Nucleus accumbens (tissue), 56 donors: ENCODE results near the gene GNAZ.

Experiments used
- DNase-seq, 56 donors: peaks; one replicate each; lab custom pipeline; 2025; lab: John Stamatoyannopoulos, UW

GNAZ gene

DNA sequence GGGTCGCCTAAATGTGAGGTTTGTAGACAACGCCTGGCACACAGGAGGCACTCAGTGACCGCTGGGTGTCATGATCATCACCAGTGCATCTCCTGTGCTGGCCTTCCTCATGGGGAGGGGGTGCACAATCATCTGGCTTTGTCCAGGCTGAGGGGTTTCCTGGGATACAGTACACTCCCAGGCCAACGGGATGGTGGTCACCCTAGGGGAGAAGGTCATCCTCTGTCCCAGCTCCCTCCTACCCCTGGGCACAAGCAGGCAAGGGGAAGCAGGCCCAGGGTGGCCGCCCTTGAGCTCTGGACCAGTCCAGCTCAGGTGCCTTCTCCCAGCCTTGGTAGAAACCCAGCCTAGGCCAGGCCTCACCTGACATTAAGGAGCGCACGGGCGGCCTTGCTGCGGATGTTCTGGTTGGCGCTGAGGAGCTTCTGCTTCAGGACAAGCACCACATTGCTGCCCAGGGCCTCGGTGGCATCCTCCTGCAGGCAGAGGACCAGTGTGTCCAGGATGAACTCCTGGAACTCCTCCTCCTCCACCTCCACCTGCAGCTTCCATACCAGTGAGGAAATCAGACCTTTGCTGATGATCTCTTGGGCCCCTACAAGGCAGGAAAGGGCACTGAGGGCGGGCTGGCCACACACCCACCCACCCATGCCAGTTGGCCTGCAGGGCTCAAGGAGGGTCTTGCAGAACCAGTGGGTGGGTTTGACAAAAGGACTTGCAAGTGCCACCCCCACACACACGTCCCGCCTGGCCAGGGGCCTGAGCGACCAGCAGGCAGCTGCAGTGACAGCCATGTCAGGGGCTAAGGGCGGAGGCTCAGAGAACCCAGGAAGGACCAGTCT is 6.6 kb upstream of the GNAZ start:
- DNase-seq: no peak

DNA sequence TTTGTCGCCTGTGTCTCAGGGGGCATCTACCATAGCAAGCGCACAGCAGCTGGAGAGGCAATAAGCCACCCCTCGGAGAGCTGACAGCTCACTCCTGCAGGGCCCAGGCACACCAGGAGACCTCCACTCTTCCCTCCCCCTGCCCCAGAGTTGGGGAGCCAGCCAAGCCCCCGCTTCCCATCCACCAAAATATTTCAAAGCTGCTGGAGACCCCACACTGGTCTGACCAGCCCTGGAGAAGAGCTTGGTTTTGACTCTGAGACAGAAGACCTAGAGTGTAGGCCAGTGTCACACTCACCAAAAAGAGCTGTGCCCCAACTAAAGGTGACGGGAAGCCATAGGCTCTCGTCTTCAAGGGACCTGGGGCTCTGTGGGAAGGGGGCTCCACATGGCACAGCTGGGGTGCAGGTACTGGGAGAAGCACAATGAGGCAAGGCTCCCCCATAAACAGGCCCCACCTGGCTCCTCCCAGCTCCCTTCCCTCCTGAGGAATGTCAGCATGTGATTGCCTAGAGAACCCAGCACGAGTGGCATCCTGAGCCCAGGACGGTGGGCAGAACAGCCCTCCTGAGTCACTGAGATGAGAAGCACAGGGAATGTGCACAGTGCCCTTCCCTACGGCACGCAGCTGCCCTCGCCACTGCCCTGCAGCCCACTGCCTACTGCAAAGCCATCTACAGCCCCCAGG is 5.8 kb upstream of the GNAZ start:
- DNase-seq: no peak

DNA sequence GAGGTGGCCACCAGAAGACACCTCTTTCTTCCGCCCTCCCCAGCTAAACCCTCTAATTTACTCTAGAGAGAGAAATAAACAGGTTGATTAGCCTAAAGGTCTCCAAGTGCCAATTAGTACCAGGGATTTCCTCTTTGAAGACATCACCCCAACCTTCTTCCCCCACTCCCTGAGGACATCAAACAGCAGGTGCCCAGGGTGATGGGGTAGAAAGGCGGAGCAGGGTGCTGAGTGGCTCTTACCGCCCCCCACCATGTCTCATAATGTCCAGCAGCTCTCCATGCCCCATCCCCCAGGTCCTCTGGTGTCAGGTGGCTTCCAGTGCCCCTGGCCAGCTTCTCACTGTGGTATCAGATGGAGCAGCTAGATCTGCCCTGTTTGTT is 5.3 kb upstream of the GNAZ start:
- no peak for DNase-seq

DNA sequence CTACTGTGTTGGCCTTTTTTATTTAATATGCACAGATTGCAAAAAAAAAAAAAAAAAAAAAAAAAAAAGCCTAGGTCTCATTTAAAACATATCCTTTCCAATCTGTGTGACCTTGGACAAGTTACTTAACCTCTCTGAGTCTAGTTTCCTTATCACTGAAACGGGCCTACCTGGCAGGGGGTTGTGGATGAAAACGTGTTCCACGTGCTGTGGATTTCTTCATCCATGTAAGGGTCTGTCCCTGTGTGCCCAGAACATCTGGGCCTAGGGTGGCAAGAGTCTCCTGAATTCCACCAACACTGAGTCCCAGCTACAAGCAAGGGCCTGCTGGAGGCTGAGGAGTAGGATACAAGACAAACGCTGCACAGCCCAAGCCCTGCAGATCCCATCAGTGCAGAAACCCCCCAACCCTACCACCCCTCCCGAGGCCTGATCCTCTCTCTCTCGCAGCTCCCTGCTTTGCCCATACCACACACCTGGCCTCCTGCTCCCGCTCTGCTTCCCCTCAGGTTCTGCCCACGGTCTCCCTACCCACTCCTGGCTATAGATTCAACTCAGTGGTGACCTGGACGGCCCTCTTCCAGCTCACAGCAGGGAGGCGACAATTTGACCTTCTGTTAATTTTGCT is 4.7 kb upstream of the GNAZ start:
- no peak for DNase-seq

DNA sequence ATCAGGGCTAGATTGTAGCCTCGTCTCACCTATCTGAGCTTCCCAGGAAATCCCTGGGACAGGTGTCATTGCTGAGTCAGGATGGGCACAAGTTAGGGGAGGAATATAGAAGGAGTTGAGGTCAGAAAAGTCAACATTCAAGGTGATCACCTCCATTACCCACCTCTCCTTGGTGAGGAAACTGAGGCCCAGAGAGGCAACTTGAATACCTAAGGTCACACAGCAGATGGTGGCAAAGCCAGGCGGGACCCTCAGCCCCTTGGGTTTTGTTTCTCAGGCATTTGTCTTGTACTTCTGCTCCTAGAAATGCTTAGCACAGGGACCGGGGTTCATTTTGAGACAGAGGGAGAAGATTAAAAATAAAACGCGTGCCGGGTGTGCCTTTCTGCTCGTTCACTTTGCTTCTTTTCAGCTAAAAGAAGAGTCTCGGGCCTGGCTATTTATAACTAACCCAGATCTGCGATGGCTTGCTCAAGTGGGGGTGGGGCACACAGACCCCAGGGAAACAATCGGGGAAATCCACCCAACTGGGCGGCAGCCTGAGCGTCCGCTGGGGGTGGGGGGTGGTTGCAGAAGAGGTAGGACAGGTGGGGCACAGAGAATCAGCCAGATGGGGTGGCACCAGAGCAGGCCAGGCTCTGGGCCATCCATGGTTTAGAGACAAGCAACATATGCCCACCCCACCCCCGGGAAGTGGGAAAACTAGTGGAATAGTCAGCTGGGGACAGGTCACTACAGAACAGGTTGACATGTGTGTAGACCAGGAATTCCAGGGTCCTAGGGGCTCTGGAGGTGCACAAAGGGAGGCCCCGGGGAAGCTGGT is 3.9 kb upstream of the GNAZ start:
- DNase-seq: no peak

DNA sequence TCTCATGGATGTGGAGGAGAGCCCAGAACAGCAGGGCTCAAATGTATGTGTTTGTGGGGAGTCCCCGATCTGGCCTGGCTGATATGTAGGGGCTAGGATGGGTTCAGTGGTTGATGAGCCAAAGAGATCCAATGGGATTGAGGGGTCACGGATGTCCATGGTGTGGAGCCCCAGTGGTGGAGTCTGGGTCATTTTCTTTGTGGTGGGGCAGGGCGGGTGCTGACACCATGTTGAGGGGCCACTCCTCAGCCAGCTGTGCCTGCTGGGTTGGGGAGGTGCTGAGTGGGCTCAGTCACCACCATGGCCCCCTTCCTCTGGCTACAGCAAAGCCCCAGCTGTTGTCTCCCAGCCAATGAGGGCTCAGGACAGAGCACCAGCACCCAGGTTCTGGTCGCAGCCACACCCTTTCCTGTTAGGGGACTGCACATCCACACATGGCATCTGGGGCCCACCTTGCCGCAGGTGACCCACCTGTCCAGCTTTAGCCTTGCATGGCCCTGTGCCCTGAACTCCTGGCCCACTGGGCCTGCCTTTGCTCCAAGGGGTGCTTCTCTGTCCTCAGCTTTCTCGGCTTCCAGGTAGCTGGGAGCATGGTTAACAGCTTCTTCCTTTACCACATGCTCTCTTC is 3.2 kb upstream of the GNAZ start:
- no peak for DNase-seq

DNA sequence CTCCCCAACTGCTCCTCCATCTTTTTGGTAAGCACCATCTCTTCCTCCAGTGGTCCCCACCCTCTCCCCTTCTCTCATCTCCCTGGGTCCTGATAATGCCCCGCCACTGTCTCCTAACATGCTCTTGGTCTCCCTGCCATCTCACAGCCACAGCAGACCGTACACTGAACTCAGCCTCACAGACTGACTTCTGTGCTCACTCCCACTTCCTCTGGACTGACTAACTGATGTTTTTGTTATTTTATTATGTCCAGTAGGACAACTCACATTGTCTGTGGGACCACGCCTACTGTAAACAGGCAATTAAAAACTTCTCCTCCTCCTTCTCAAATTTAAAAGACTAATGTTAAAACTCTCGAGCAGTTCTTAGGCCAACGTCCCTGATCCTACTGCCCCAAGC is 2.6 kb upstream of the GNAZ start:
- no peak for DNase-seq

DNA sequence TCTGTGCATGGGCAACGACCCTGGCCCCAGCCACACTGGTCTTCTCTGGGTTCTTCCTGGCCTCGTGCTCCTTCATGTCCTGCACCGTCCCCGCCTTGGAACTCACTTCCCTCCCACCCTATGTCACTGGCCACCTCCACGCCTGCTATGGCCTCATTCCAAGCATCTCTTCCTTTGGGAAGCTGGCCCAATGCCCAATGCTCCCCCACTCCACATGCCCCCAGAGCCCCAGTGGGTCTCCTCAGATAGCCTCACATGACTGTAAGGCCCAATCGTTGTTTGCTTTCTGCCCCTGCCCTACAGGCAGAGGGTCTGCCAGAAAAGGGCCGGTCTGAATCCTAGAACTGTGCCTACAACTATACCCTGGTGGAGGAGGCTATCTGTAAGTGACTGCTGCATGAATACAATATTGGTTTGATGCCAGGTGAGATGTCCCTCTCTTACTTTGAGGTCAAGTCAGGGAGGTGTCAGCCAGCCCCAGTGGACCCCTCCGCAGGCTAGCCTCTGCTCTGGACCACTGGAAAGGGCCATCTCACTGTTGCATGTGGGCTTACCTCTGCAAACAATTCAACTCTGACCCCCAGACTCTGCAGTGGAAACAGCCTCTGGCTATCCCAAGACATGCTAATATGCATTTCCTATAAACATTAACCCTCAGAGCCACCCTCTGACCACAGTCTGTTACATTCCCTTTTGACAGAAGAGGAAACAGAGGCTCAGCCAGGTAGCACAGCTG is 2.1 kb upstream of the GNAZ start:
- no peak for DNase-seq

DNA sequence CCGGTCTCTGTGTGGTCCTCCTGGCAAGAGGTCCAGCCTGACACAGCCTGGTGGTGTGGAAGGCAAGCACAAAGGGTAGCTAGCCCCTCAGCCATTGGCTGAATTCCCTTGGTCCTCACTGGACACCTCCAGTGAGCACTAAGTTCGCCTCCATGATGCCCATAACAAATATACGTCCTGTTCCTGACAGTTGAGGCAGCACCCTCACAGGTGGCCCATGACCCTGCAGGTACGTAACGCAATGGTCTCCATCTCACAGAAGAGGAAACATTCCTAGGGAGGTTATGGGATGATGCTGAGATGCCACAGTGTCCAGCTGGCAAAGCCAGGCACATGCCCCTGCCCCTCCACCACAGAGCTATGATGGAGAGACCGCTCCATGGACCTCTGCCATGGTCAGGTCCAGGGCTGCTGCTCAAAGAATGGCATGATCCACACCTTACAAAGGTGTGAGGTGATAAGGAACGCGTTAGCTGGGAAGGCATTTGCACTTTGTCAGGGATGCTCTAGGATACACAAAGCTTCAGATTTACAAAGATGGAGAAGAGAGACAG is 1.4 kb upstream of the GNAZ start:
- no peak for DNase-seq

DNA sequence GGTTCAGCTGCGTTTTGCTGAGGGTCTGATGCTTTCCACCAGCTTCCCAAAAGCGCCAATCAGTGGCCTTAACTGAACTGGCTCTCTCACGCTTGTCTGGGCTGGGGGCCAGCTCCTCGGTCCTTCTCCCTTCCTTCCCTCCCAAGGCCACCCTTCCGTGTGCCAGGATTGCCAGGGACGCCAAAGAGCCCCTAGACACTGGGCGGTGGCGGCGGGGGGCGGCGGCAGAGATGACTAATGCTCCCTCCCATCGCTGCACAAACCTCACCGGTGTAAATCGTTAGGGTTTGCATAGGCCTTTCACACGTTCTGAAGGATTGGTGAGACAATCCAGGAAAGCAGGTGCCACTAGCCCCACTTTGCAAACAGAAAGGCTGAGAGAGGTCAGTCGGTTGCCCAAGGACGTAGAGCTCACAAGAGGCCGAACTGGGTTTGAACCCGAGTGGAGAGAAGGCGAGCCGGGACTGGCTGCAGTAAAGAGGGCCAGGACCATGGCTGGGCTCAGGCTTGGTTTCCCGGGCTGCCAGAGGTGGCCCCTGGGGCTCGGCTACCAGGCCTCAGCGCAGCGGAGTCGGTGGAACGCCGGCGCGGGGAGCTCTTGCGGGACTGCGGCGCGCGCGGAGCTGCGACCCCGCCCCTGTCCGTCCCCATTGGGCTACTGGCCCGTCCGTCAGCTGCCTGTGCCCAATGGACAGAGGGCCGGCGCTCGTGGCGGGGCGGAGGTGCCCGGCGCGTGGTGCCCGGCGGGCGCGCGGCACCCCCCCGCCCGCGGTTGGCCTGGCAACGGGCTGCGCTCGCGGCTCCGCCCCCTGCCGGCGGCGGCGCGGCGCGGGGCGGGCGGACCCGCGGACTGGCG is 589 bp upstream of the GNAZ start:
- peak in 55 of 56 donors; percentile 41 to 94 (median 86) for DNase-seq

DNA sequence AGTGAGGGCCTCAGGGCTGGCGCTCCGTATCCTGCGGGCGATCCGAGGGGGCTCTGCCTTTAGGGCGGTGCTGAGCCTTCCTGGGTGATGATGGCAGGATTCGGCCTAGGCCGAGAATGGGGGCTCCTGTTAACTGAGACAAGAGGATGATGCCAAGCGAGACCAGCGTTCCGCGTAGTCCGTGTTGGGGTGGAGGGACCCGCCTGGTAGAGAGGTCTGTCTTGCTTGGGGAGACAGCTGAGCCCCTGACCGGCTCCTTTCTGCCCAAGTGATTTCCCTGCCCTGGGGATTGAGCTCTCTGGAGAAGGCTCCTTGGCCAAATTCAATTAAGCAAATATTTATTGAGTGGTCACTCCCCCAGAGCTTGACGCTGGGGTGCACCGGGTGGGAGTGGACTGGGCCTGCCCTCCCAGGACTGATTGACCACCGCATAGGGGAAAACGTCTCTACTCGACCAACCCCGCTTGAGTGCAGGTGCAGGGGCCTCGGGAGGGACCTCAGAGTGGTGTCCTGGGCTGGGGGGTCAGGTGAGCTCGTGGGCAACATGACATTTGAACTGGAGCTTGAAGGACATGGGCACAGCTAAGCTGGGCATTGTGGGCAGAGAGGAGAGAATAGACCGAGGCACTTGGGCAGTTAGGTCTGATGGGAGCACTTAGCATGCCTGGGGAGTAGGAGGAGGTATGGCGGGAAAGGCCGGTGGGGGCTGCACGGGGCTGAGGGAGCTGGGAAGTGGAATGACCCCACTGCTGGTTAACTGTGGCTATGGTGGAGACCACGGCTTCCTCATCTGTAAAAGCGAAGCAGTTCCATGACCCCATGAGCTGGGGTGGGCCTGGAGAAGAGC is 1.1 kb downstream of the GNAZ start:
- peak in 4 of 56 donors; percentile 28 to 52 (median 45) for DNase-seq

DNA sequence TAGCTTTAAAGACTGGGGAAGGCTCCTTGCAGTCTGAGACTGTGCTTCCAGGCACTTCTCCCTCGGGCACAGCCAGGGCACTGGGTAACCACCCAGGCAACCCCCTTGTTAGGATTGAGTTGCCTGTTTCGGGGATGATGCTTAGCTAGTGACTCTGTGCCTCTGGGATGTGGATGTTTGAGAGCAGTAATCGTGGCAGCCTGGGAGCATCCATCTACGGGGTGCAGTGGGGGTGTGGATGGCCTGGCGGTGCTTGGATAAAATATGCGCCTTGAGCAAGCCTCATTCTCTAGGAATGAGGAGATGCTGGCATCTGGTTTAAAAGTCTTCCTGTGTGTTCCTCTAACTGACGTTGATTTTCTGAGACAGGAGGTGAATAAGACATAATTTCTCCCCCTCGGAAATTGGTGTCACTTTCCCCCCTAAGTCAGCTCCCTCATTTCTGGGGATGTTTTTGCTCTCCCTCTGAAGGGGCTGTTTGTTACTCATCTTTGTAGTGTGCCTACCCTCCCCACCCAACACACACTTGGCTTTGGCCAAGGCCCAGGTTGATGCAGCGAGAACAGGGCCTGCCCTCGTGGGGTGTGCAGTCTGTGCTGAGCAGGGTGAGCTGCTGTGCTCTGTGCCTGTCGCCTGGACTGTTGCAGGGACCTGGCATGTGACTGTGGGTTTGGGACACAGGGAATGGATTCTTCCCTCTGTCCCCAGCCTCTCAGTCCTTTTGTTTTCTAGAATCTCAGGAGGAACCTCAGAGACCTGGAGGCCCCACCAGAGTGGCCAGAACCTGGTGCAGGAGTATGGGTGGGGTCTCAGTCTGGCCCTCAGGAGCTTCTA is 2.0 kb downstream of the GNAZ start:
- peak in 3 of 56 donors; percentile 11 to 30 (median 18) for DNase-seq

DNA sequence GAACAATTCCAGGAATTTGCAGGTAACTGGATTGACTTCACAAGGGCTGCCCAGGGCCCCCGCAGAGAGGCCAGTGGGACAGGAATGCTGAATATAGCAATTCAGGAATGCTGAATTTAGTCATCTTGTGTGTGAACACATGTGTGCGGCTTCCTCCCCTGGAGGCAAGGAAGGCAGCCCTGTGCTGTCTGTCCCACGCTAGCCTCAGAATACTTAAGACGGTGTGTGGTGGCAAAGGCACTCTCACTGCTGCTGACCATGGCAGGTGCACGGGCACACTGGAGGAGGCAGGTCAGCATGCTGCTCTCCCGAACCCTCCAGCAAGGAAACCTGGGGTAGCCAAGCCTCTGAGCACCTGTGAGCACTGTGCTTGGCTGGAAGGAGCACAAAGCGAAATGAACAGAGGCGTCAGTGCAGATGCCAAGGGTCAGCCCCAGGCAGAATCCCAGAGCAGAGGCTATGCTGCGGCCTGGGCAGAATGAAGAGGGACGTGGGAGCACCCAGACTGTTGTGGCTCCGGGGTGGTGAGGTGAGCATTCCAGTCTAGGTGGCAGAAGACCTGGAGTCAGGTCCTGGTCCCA is 2.7 kb downstream of the GNAZ start:
- DNase-seq: no peak

DNA sequence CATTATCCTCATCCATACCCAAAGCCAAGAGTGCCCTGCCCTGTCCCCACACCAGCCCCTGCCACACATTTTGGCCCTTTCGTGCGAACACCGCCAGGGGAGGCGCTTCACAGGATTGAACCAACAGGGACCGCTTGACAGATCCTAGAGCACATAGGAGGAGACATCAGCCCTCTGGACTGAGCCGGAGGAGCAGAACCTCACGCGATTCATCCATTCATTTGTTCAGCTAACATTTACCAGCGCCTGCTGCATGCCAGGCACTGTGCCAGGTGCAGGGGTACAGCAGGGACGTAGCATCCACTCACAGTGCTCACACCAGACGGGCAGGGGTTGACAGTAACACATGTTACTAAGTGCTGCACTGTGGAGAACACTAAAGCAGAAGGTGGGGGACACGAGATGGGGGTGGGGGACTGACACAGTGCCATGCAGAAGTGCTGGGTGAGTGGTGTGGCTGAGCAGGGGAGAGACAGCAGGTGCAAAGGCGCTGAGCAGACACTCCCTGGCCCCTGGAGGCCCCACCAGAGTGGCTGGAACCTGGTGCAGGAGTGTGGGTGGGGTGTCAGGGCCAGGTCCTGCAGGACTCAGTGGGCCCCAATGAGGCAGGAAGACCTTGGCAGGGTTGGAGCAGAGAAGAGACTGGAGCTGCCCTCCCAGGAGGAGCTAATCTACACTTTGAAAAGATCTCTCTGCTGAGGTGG is 3.4 kb downstream of the GNAZ start:
- DNase-seq: no peak

DNA sequence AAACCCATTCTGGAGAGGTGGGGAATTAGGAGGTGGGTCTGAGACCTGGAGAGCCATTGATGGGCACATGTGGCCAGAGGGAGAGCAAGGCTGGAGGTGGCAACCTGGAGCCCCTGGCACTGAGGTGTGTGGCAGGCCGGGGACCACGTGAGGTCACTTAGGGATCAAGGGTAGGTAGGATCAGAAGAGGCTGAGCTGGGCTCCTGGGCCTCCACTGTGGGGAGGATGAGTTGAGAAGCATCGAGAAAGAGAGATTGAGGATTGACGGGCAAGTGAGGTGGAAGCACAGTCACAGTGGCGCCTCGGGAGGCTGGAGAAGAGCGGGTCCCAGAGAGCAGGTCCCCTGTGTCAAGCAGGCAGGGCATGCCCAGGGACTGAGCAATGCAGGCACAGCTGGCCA is 4.1 kb downstream of the GNAZ start:
- DNase-seq: no peak
